ENCODE measurements around the gene RNU2-1.

DNA sequence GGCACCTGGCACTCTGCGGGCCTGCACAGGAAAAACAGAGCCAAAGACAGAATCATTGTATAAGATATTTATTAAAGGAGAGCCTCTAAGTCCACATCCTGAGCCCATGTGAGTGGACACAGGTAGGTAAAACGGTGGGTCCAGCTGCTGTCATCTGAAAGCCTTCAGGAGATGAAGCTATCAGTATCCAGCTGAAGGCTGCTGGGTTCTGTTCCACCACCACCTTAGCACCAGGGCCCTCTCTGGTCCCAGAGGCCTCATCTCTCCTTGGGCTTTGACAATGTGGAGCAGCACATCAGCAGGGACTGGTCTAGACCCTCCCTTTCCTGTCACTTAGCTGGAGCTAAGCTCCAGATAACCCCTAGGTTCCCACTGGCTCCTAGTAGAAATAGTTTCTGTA, 14.8 kb downstream of the RNU2-1 start:
- TF ChIP-seq CTCF (IDR thresholded peaks at IDR 0.05) (no peak), EZH2 (IDR thresholded peaks at IDR 0.05; ENCODE audit: borderline replicate concordance, insufficient read depth, low read depth, low read length, poor library complexity, severe bottlenecking) (no peak)

All from B cell (primary cell).